Neural cell (in vitro differentiated cells): ENCODE results near the gene LRIT3. TPM values are rescaled to one million over a fixed set of nuclear protein-coding genes. Genes with fewer than 3 reads are reported as not detected.

Source experiments
- H2AFZ ChIP-seq: fragments of 200-600, 300-800 bp; sonication (generic), shearing (Covaris generic); 2 replicates; pipeline ENCODE4 v1.6.0; 2014; ENCODE audit warnings: low read depth, mild to moderate bottlenecking, antibody characterized with exemption, low read length, moderate library complexity
- H3F3A ChIP-seq: fragments of 200-600 bp; shearing (Covaris generic); 2 replicates; pipeline ENCODE4 v1.6.1; 2016; ENCODE audit warnings: mild to moderate bottlenecking, moderate library complexity, mixed read lengths, antibody characterized with exemption, low read length; ENCODE audit not compliant: insufficient read depth, poor library complexity, severe bottlenecking
- H3K27ac ChIP-seq: fragments of 200-600, 300-800 bp; sonication (generic), shearing (Covaris generic); 2 replicates; pipeline ENCODE4 v1.5.1; 2014; ENCODE audit warnings: mild to moderate bottlenecking, low read length, moderate library complexity
- H3K27me3 ChIP-seq: fragments of 300-800, 200-600 bp; sonication (generic), shearing (Covaris generic); 2 replicates; pipeline ENCODE4 v1.6.0; 2014; ENCODE audit warnings: mild to moderate bottlenecking, low read depth, low read length, moderate library complexity; ENCODE audit not compliant: insufficient read depth
- H3K36me3 ChIP-seq: fragments of 300-800, 200-600 bp; sonication (generic), shearing (Covaris generic); 2 replicates; pipeline ENCODE4 v1.5.1; 2014; ENCODE audit warnings: mild to moderate bottlenecking, antibody characterized with exemption, low read length, moderate library complexity; ENCODE audit not compliant: insufficient read depth
- H3K4me2 ChIP-seq: fragments of 300-800, 200-600 bp; sonication (generic), shearing (Covaris generic); 2 replicates; pipeline ENCODE4 v1.6.0; 2014; ENCODE audit warnings: mild to moderate bottlenecking, low read length
- H3K4me3 ChIP-seq: fragments of 300-800, 200-600 bp; sonication (generic), shearing (Covaris generic); 2 replicates; pipeline ENCODE4 v1.5.1; 2014; ENCODE audit warnings: mild to moderate bottlenecking, low read length, moderate library complexity
- H3K79me2 ChIP-seq: fragments of 200-600 bp; shearing (Covaris generic); replicated peaks from 2 replicates; pipeline ENCODE4 v1.6.0; 2014; ENCODE audit warnings: mild to moderate bottlenecking, low read length, moderate library complexity; ENCODE audit not compliant: insufficient read depth
- H3K9ac ChIP-seq: fragments of 300-800, 200-600 bp; sonication (generic), shearing (Covaris generic); 2 replicates; pipeline ENCODE4 v1.6.1; 2016; ENCODE audit warnings: mild to moderate bottlenecking, low read length, mixed read lengths
- H3K9me2 ChIP-seq: fragments of 200-600 bp; shearing (Covaris generic); 2 replicates; pipeline ENCODE4 v1.6.1; 2016; ENCODE audit warnings: mild to moderate bottlenecking, low read length, mixed read lengths; ENCODE audit not compliant: insufficient read depth
- H3K9me3 ChIP-seq: fragments of 200-600, 300-800 bp; sonication (generic), shearing (Covaris generic); 2 replicates; pipeline ENCODE4 v1.6.1; 2016; ENCODE audit warnings: mild to moderate bottlenecking, mixed run types, low read length, moderate library complexity, mixed read lengths
- H4K20me1 ChIP-seq: fragments of 200-600 bp; shearing (Covaris generic); 2 replicates; pipeline ENCODE4 v1.6.1; 2016; ENCODE audit warnings: mild to moderate bottlenecking, mixed run types; ENCODE audit not compliant: insufficient read depth
- EP300 ChIP-seq: fragments of 450-650 bp; conservative IDR thresholded peaks from 2 replicates; pipeline ENCODE4 v1.6.1; 2014; ENCODE audit warnings: antibody characterized with exemption, mild to moderate bottlenecking, moderate library complexity; ENCODE audit not compliant: poor library complexity, severe bottlenecking
- EZH2 ChIP-seq: fragments of 200-600, 300-800 bp; shearing (Covaris generic), sonication (generic); IDR thresholded peaks from 2 replicates; pipeline ENCODE4 v1.6.1; 2014; ENCODE audit warnings: antibody characterized with exemption, low read length, borderline replicate concordance, mild to moderate bottlenecking; ENCODE audit not compliant: insufficient read depth, poor library complexity, severe bottlenecking
- MXI1 ChIP-seq: fragments of 450-650 bp; conservative IDR thresholded peaks from 2 replicates; pipeline ENCODE4 v1.6.1; 2014; ENCODE audit warnings: antibody characterized with exemption, mild to moderate bottlenecking; ENCODE audit not compliant: poor library complexity, severe bottlenecking
- POLR2AphosphoS5 ChIP-seq: IDR thresholded peaks from 2 replicates; pipeline ENCODE4 v1.6.1; 2012
- RAD21 ChIP-seq: fragments of 450-650 bp; conservative IDR thresholded peaks from 2 replicates; pipeline ENCODE4 v1.6.1; 2014; ENCODE audit warnings: antibody characterized with exemption, mild to moderate bottlenecking, moderate library complexity
- SMC3 ChIP-seq: fragments of 450-650 bp; conservative IDR thresholded peaks from 2 replicates; pipeline ENCODE4 v1.6.1; 2014; ENCODE audit warnings: antibody characterized with exemption, mild to moderate bottlenecking, moderate library complexity; ENCODE audit not compliant: poor library complexity
- TAF1 ChIP-seq: IDR thresholded peaks from 2 replicates; pipeline ENCODE4 v1.6.1; 2012; ENCODE audit warnings: low read depth
- polyA minus RNA-seq: library from RNA; depleted of rRNA, polyadenylated mRNA; stranded (reverse); fragments of >200 nt; gene quantifications from 2 replicates; pipeline ENCODE4 v1.2.3, GENCODE V29; 2014
- polyA plus RNA-seq: library from polyadenylated mRNA; depleted of rRNA; stranded (reverse); fragments of >200 nt; gene quantifications from 2 replicates; pipeline ENCODE4 v1.2.3, GENCODE V29; 2014
- TF ChIP-seq, protein P1 (sequence below): fragments of 450-650 bp; IDR thresholded peaks from 2 replicates; pipeline ENCODE4 v1.5.1; 2014; ENCODE audit warnings: antibody characterized with exemption, mild to moderate bottlenecking, moderate library complexity; ENCODE audit not compliant: poor library complexity, severe bottlenecking
- TF ChIP-seq, protein P2 (sequence below): IDR thresholded peaks from 2 replicates; pipeline ENCODE4 v1.6.1; 2012; ENCODE audit warnings: borderline replicate concordance

LRIT3 gene, protein sequence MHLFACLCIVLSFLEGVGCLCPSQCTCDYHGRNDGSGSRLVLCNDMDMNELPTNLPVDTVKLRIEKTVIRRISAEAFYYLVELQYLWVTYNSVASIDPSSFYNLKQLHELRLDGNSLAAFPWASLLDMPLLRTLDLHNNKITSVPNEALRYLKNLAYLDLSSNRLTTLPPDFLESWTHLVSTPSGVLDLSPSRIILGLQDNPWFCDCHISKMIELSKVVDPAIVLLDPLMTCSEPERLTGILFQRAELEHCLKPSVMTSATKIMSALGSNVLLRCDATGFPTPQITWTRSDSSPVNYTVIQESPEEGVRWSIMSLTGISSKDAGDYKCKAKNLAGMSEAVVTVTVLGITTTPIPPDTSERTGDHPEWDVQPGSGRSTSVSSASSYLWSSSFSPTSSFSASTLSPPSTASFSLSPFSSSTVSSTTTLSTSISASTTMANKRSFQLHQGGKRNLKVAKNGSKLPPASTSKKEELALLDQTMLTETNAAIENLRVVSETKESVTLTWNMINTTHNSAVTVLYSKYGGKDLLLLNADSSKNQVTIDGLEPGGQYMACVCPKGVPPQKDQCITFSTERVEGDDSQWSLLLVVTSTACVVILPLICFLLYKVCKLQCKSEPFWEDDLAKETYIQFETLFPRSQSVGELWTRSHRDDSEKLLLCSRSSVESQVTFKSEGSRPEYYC
- 0.33 and 0.78 TPM in 2 replicates for polyA plus RNA-seq
- polyA minus RNA-seq: 0.49 and 0.69 TPM in 2 replicates

DNA sequence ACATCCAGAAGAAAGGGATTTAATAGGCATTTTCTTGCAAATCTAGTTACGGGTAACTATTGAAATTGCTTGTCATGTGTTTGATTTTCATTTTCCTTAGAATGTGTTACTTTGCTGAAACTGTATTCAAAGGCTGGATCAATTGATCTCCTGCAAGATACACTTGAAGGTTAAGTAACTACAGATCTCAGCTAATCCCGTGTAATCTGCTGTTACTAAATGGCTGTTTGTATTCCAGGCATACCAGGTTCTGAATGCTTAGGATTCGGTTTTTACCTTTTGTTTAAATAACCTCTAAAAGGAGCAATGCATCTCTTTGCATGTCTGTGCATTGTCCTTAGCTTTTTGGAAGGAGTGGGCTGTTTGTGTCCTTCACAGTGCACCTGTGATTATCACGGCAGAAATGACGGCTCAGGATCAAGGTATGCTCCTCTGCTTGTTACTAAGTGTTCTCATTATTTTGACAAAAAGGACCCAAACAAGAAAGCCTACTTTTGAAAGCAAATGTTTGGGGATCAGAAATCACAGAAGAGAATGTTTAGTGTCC is at the start of gene LRIT3:
TSS of gene LRIT3 (plus strand) at position 212 of the 547 bp plus-strand sequence. CDS start at position 307, 95 bp downstream.
- Histone ChIP-seq H3K9ac (no peak within 1 kb of the TSS), H4K20me1 (no peaks in the 10 kb centered on the region), H2AFZ (no peak within 1 kb of the TSS), H3K27me3 (no peaks in the 10 kb centered on the region), H3F3A (no peaks in the 10 kb centered on the region), H3K4me2 (no peak within 1 kb of the TSS), H3K27ac (no peak within 1 kb of the TSS), H3K9me3 (no peaks in the 10 kb centered on the region), H3K79me2 (no peaks in the 10 kb centered on the region), H3K36me3 (no peaks in the 10 kb centered on the region), H3K9me2 (no peaks in the 10 kb centered on the region), H3K4me3 (no peak within 1 kb of the TSS)
- TF ChIP-seq EP300 (no peak), POLR2AphosphoS5 (no peak), EZH2 (no peak), SMC3 (no peak), RAD21 (no peak), TAF1 (no peak), MXI1 (no peak)
- TF ChIP-seq, protein P1, sequence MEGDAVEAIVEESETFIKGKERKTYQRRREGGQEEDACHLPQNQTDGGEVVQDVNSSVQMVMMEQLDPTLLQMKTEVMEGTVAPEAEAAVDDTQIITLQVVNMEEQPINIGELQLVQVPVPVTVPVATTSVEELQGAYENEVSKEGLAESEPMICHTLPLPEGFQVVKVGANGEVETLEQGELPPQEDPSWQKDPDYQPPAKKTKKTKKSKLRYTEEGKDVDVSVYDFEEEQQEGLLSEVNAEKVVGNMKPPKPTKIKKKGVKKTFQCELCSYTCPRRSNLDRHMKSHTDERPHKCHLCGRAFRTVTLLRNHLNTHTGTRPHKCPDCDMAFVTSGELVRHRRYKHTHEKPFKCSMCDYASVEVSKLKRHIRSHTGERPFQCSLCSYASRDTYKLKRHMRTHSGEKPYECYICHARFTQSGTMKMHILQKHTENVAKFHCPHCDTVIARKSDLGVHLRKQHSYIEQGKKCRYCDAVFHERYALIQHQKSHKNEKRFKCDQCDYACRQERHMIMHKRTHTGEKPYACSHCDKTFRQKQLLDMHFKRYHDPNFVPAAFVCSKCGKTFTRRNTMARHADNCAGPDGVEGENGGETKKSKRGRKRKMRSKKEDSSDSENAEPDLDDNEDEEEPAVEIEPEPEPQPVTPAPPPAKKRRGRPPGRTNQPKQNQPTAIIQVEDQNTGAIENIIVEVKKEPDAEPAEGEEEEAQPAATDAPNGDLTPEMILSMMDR: no peak
- TF ChIP-seq, protein P2, sequence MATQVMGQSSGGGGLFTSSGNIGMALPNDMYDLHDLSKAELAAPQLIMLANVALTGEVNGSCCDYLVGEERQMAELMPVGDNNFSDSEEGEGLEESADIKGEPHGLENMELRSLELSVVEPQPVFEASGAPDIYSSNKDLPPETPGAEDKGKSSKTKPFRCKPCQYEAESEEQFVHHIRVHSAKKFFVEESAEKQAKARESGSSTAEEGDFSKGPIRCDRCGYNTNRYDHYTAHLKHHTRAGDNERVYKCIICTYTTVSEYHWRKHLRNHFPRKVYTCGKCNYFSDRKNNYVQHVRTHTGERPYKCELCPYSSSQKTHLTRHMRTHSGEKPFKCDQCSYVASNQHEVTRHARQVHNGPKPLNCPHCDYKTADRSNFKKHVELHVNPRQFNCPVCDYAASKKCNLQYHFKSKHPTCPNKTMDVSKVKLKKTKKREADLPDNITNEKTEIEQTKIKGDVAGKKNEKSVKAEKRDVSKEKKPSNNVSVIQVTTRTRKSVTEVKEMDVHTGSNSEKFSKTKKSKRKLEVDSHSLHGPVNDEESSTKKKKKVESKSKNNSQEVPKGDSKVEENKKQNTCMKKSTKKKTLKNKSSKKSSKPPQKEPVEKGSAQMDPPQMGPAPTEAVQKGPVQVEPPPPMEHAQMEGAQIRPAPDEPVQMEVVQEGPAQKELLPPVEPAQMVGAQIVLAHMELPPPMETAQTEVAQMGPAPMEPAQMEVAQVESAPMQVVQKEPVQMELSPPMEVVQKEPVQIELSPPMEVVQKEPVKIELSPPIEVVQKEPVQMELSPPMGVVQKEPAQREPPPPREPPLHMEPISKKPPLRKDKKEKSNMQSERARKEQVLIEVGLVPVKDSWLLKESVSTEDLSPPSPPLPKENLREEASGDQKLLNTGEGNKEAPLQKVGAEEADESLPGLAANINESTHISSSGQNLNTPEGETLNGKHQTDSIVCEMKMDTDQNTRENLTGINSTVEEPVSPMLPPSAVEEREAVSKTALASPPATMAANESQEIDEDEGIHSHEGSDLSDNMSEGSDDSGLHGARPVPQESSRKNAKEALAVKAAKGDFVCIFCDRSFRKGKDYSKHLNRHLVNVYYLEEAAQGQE: no peak

DNA sequence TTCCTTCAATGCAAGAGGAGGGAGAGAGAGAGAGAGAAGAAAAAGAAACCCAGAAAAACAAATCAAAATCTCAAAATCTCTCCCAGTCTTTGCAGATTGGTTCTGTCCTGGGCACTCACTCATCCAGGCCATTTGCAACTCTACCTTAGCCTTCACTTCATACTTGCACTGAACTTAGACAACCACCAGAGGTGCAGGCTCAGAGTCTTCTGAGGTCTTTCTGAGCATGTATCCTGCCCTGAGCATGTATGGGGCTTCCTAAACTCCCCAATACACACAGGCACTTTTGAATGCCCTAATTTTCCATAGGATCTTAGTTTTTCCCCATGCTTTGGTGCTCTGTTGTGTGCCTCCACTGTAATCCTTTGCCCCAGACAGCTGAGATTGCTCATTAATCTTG is 49.0 kb upstream of the LRIT3 start:
- Histone ChIP-seq H3K27ac (no peak overlapping the region), H3K4me2 (no peak overlapping the region), H2AFZ (no peak overlapping the region), H3K36me3 (no peaks in the 10 kb centered on the region), H3K27me3 (no peaks in the 10 kb centered on the region), H3K9me3 (no peaks in the 10 kb centered on the region), H3K9me2 (no peaks in the 10 kb centered on the region), H4K20me1 (no peaks in the 10 kb centered on the region), H3F3A (no peaks in the 10 kb centered on the region), H3K4me3 (no peak overlapping the region), H3K79me2 (no peaks in the 10 kb centered on the region), H3K9ac (no peak overlapping the region)
- no peak for TF ChIP-seq POLR2AphosphoS5
- TF ChIP-seq SMC3: no peak
- TF ChIP-seq RAD21: no peak
- no peak for TF ChIP-seq TAF1
- TF ChIP-seq MXI1: no peak
- TF ChIP-seq, protein P2: no peak
